ENCODE measurements around the gene BCL7C. TPM values are rescaled to one million over a fixed set of nuclear protein-coding genes. Genes with fewer than 3 reads are reported as not detected.

BCL7C gene
- total RNA-seq, 1 experiment from 2014 or later, result 44.9 TPM

DNA sequence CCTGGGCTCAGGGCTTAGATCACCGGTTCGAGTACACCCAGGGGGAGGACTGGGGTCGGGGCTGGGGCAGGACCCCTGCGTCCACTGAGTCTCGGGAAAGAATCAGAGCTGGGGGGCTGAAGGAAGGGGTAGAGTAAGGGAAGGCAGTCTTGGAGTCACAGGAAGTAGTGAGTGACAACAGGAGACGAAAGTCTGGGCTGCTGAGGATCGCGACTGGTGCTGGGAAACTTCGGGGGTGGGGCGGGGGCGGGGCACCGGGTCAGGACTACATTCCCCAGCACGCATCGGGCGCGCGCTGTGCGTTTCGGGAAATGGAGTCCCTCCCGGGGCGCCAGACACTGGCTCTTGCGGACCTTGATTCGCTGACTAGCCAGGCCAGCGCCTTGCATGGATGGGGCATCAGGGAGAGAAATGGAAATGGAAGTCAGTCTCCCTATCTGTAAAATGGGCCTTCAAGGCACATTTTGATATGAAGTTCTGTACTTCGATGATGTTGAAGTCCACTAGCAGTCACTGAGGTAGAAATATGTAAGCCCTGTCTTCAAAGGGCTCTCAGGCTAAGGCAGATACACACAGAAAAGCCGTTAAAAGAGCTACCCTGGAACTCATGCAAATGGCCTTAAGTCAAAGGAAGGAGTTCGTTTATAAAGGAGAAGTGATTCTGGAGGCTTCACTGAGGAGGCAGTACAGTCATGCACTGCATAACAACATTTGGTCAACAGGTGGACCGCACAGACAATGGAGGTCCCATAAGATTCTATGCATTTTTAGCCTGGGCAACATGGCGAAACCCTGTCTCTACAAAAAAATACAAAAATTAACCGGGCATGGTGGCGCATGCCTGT, 3.2 kb upstream of the BCL7C start:
- Histone ChIP-seq H3K4me3 (replicated peaks in 1 of 2; ENCODE audit: low read depth in 1 of 2, low read length in 2 of 2) (peak overlapping the region; percentile 60 to 79), H3K79me2 (ENCODE audit: insufficient read depth, low read length) (peaks cover 15% of the 10 kb centered on the region), H3K27me3 (ENCODE audit: insufficient read depth, low read length) (no peaks in the 10 kb centered on the region), H3K4me2 (ENCODE audit: low read length) (peak overlapping the region; percentile 100), H4K20me1 (ENCODE audit: insufficient read depth) (no peaks in the 10 kb centered on the region), H3K36me3 (ENCODE audit: control insufficient read depth in 1 of 2, insufficient read depth in 2 of 2, low read length in 2 of 2) (peaks cover 0 to 3% of the 10 kb centered on the region in 2 experiments; a peak in 1 of 4 replicates), H3K9ac (ENCODE audit: low read length) (peak overlapping the region; percentile 77), H3K9me3 (ENCODE audit: control insufficient read depth in 1 of 2, insufficient read depth in 1 of 2, low read depth in 1 of 2, low read length in 2 of 2) (no peaks in the 10 kb centered on the region), H2AFZ (ENCODE audit: low read depth, low read length, poor library complexity, severe bottlenecking) (peak overlapping the region; percentile 68), H3K27ac (ENCODE audit: low read depth, low read length) (peak overlapping the region; percentile 98), H3K4me1 (ENCODE audit: control insufficient read depth in 1 of 2, insufficient read depth in 2 of 2, low read length in 2 of 2) (peaks cover 25 to 61% of the 10 kb centered on the region in 2 experiments), H3K9me2 (ENCODE audit: insufficient read depth) (no peaks in the 10 kb centered on the region)
- no TSS peak for BruUV-seq (replicated peaks)
- intact Hi-C loops (cut with micrococcal nuclease), result loop anchor here (2.0 kb wide), 1 partner anchor 26 kb away; the partner anchor contains the start of gene FBXL19
- POLR2A ChIA-PET, result interaction anchor here (1.0 to 1.7 kb wide), 3 partner anchors 8 to 92 kb away, joined by 3 to 6 read pairs (median 4); partner anchors contain the start of gene FBXL19
- TF ChIP-seq, protein P1, sequence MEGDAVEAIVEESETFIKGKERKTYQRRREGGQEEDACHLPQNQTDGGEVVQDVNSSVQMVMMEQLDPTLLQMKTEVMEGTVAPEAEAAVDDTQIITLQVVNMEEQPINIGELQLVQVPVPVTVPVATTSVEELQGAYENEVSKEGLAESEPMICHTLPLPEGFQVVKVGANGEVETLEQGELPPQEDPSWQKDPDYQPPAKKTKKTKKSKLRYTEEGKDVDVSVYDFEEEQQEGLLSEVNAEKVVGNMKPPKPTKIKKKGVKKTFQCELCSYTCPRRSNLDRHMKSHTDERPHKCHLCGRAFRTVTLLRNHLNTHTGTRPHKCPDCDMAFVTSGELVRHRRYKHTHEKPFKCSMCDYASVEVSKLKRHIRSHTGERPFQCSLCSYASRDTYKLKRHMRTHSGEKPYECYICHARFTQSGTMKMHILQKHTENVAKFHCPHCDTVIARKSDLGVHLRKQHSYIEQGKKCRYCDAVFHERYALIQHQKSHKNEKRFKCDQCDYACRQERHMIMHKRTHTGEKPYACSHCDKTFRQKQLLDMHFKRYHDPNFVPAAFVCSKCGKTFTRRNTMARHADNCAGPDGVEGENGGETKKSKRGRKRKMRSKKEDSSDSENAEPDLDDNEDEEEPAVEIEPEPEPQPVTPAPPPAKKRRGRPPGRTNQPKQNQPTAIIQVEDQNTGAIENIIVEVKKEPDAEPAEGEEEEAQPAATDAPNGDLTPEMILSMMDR (IDR thresholded peaks at IDR 0.05 in 2 of 3, conservative IDR thresholded peaks at IDR 0.05 in 1 of 3; ENCODE audit: borderline replicate concordance in 1 of 3, insufficient read depth in 1 of 3, low read depth in 2 of 3, low read length in 2 of 3), result no peak
- TF ChIP-seq POLR2AphosphoS5 (IDR thresholded peaks at IDR 0.05; ENCODE audit: low read depth, low read length) (peak; percentile 74), YY1 (IDR thresholded peaks at IDR 0.05; ENCODE audit: extremely low read depth, insufficient replicate concordance, low read depth, low read length) (peak; percentile 75), JUND (IDR thresholded peaks at IDR 0.05) (no peak)
- TF ChIP-seq, protein P2, sequence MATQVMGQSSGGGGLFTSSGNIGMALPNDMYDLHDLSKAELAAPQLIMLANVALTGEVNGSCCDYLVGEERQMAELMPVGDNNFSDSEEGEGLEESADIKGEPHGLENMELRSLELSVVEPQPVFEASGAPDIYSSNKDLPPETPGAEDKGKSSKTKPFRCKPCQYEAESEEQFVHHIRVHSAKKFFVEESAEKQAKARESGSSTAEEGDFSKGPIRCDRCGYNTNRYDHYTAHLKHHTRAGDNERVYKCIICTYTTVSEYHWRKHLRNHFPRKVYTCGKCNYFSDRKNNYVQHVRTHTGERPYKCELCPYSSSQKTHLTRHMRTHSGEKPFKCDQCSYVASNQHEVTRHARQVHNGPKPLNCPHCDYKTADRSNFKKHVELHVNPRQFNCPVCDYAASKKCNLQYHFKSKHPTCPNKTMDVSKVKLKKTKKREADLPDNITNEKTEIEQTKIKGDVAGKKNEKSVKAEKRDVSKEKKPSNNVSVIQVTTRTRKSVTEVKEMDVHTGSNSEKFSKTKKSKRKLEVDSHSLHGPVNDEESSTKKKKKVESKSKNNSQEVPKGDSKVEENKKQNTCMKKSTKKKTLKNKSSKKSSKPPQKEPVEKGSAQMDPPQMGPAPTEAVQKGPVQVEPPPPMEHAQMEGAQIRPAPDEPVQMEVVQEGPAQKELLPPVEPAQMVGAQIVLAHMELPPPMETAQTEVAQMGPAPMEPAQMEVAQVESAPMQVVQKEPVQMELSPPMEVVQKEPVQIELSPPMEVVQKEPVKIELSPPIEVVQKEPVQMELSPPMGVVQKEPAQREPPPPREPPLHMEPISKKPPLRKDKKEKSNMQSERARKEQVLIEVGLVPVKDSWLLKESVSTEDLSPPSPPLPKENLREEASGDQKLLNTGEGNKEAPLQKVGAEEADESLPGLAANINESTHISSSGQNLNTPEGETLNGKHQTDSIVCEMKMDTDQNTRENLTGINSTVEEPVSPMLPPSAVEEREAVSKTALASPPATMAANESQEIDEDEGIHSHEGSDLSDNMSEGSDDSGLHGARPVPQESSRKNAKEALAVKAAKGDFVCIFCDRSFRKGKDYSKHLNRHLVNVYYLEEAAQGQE (IDR thresholded peaks at IDR 0.05; ENCODE audit: low read depth), result no peak
- TF ChIP-seq, protein P3, sequence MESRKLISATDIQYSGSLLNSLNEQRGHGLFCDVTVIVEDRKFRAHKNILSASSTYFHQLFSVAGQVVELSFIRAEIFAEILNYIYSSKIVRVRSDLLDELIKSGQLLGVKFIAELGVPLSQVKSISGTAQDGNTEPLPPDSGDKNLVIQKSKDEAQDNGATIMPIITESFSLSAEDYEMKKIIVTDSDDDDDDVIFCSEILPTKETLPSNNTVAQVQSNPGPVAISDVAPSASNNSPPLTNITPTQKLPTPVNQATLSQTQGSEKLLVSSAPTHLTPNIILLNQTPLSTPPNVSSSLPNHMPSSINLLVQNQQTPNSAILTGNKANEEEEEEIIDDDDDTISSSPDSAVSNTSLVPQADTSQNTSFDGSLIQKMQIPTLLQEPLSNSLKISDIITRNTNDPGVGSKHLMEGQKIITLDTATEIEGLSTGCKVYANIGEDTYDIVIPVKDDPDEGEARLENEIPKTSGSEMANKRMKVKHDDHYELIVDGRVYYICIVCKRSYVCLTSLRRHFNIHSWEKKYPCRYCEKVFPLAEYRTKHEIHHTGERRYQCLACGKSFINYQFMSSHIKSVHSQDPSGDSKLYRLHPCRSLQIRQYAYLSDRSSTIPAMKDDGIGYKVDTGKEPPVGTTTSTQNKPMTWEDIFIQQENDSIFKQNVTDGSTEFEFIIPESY (IDR thresholded peaks at IDR 0.05; ENCODE audit: extremely low read depth, insufficient replicate concordance, low read length), result peak; percentile 42
- TF ChIP-seq, protein P4, sequence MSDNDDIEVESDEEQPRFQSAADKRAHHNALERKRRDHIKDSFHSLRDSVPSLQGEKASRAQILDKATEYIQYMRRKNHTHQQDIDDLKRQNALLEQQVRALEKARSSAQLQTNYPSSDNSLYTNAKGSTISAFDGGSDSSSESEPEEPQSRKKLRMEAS (IDR thresholded peaks at IDR 0.05), result no peak
- RAD21 ChIA-PET (ENCODE audit: low non-redundant PET in 1 of 2, low total read pairs in 2 of 2, uncharacterized antibody in 2 of 2, unreplicated experiment in 2 of 2), result no interaction called here
- ATAC-seq (peak; percentile 59), DNase-seq (ENCODE audit: low read depth, low spot score) (peak; percentile 86)
- CTCF ChIA-PET, result interaction anchor here (1.0 to 1.5 kb wide), 2 partner anchors 53 to 83 kb away, joined by 3 to 5 read pairs; no protein-coding TSS in a partner anchor

All from HCT116 (cell line).